ENCODE measurements around the gene BNIPL. TPM values are rescaled to one million over a fixed set of nuclear protein-coding genes. Genes with fewer than 3 reads are reported as not detected.

BNIPL gene
- total RNA-seq, 2 experiments from 2014 or later: 0.64 to 1.3 TPM

- Mint-ChIP-seq H3K9me3 (no peaks in the 10 kb centered on the region), H3K36me3 (peaks cover 6% of the 10 kb centered on the region), H3K4me3 (no peak overlapping the region), H3K4me1 (ENCODE audit: low read depth) (peaks cover 55% of the 10 kb centered on the region), H3K27me3 (no peaks in the 10 kb centered on the region), H3K27ac (no peak overlapping the region)
- intact Hi-C loops (cut with micrococcal nuclease): no loop called here
- CTCF ChIA-PET: interaction anchor here (1.1 kb wide), 1 partner anchor 49 kb away, joined by 3 read pairs; the partner anchor contains the start of gene CDC42SE1
- DNase-seq: no peak
- POLR2A ChIA-PET: no interaction called here
These were observed 26.1 kb upstream of the BNIPL start for GRCh38 chr1:151010346-151010726.

- DNase-seq: no peak
- ChIA-PET CTCF (interaction anchor here (0.8 to 1.0 kb wide), 4 partner anchors 9 to 17 kb away, joined by 3 to 4 read pairs (median 3); no protein-coding TSS in a partner anchor), POLR2A (interaction anchor here (0.8 kb wide), 1 partner anchor 145 kb away, joined by 3 read pairs; the partner anchor contains the start of gene TNFAIP8L2)
- intact Hi-C loops (cut with micrococcal nuclease): no loop called here
- H3K9me3 Mint-ChIP-seq: no peaks in the 10 kb centered on the region
- no peak overlapping the region for H3K4me3 Mint-ChIP-seq
- peaks cover 47% of the 10 kb centered on the region for H3K4me1 Mint-ChIP-seq (ENCODE audit: low read depth)
- H3K27me3 Mint-ChIP-seq: no peaks in the 10 kb centered on the region
- H3K27ac Mint-ChIP-seq: no peak overlapping the region
- peaks cover 6% of the 10 kb centered on the region for H3K36me3 Mint-ChIP-seq
These were observed 25.1 kb upstream of the BNIPL start for GRCh38 chr1:151011154-151011850.

GRCh38 chr1:151012684-151013471, 23.5 kb upstream of the BNIPL start:
- peaks cover 32% of the 10 kb centered on the region for H3K4me1 Mint-ChIP-seq (ENCODE audit: low read depth)
- H3K4me3 Mint-ChIP-seq: no peak overlapping the region
- peaks cover 9% of the 10 kb centered on the region for H3K36me3 Mint-ChIP-seq
- H3K27ac Mint-ChIP-seq: no peak overlapping the region
- H3K9me3 Mint-ChIP-seq: no peaks in the 10 kb centered on the region
- intact Hi-C loops (cut with micrococcal nuclease): no loop called here
- POLR2A ChIA-PET: no interaction called here
- CTCF ChIA-PET: interaction anchor here (1.0 to 2.3 kb wide), 2 partner anchors 11 to 15 kb away, joined by 3 to 7 read pairs; no protein-coding TSS in a partner anchor
- no peak for DNase-seq
- no peaks in the 10 kb centered on the region for H3K27me3 Mint-ChIP-seq

GRCh38 chr1:151013518-151013917, 22.9 kb upstream of the BNIPL start:
- Mint-ChIP-seq H3K4me3 (no peak overlapping the region), H3K4me1 (ENCODE audit: low read depth) (peaks cover 32% of the 10 kb centered on the region), H3K9me3 (no peaks in the 10 kb centered on the region), H3K27me3 (no peaks in the 10 kb centered on the region), H3K27ac (no peak overlapping the region), H3K36me3 (peaks cover 7% of the 10 kb centered on the region)
- intact Hi-C loops (cut with micrococcal nuclease): no loop called here
- no peak for DNase-seq
- POLR2A ChIA-PET: no interaction called here
- CTCF ChIA-PET: interaction anchor here (2.3 kb wide), 1 partner anchor 11 kb away, joined by 7 read pairs; no protein-coding TSS in a partner anchor

GRCh38 chr1:151024540-151025146, 11.7 kb upstream of the BNIPL start:
- Mint-ChIP-seq H3K27me3 (no peaks in the 10 kb centered on the region), H3K9me3 (no peaks in the 10 kb centered on the region), H3K27ac (peak overlapping the region; percentile 42), H3K4me1 (ENCODE audit: low read depth) (peaks cover 5% of the 10 kb centered on the region), H3K4me3 (no peak overlapping the region), H3K36me3 (peaks cover 10% of the 10 kb centered on the region)
- ChIA-PET CTCF (interaction anchor here (0.6 to 3.3 kb wide), 41 partner anchors 10 to 640 kb away, joined by 3 to 46 read pairs (median 4); partner anchors contain the start of genes BNIPL, C1orf56, GABPB2 and MLLT11), POLR2A (interaction anchor here (1.6 kb wide), 1 partner anchor 22 kb away, joined by 4 read pairs; no protein-coding TSS in a partner anchor)
- peak; percentile 88 for DNase-seq
- intact Hi-C loops (cut with micrococcal nuclease): loop anchor here (1.0 to 5.0 kb wide), 2 partner anchors 33 to 132 kb away; partner anchors contain the start of genes CDC42SE1 and TNFAIP8L2

GRCh38 chr1:151026460-151026859, 9.9 kb upstream of the BNIPL start:
- no peaks in the 10 kb centered on the region for H3K27me3 Mint-ChIP-seq
- peaks cover 13% of the 10 kb centered on the region for H3K36me3 Mint-ChIP-seq
- no peaks in the 10 kb centered on the region for H3K9me3 Mint-ChIP-seq
- H3K4me3 Mint-ChIP-seq: no peak overlapping the region
- POLR2A ChIA-PET: no interaction called here
- intact Hi-C loops (cut with micrococcal nuclease): no loop called here
- DNase-seq: no peak
- CTCF ChIA-PET: interaction anchor here (1.0 to 3.3 kb wide), 3 partner anchors 11 to 130 kb away, joined by 4 to 46 read pairs (median 14); partner anchors contain the start of genes BNIPL, GABPB2 and TNFAIP8L2
- H3K4me1 Mint-ChIP-seq (ENCODE audit: low read depth): peaks cover 5% of the 10 kb centered on the region
- no peak overlapping the region for H3K27ac Mint-ChIP-seq

- CTCF ChIA-PET: interaction anchor here (1.0 to 1.2 kb wide), 2 partner anchors 10 to 125 kb away, joined by 3 to 4 read pairs; partner anchors contain the start of gene TNFAIP8L2
These were observed 4.2 kb upstream of the BNIPL start for GRCh38 chr1:151032164-151032563.

GRCh38 chr1:151035167-151035566, 1.2 kb upstream of the BNIPL start:
- Mint-ChIP-seq H3K9me3 (no peaks in the 10 kb centered on the region), H3K36me3 (peaks cover 14% of the 10 kb centered on the region), H3K27ac (no peak overlapping the region), H3K4me3 (no peak overlapping the region), H3K4me1 (ENCODE audit: low read depth) (no peaks in the 10 kb centered on the region), H3K27me3 (no peaks in the 10 kb centered on the region)
- DNase-seq: no peak
- POLR2A ChIA-PET: interaction anchor here (1.1 kb wide), 1 partner anchor 8 kb away, joined by 3 read pairs; no protein-coding TSS in a partner anchor
- CTCF ChIA-PET: interaction anchor here (1.2 kb wide), 1 partner anchor 11 kb away, joined by 6 read pairs; no protein-coding TSS in a partner anchor
- intact Hi-C loops (cut with micrococcal nuclease): no loop called here

More at GRCh38 chr1:151032164-151032563, 4.2 kb upstream of the BNIPL start:
- no peak overlapping the region for H3K4me3 Mint-ChIP-seq
- no peaks in the 10 kb centered on the region for H3K27me3 Mint-ChIP-seq
- no peaks in the 10 kb centered on the region for H3K4me1 Mint-ChIP-seq (ENCODE audit: low read depth)
- no peaks in the 10 kb centered on the region for H3K9me3 Mint-ChIP-seq
- no peak overlapping the region for H3K27ac Mint-ChIP-seq
- intact Hi-C loops (cut with micrococcal nuclease): no loop called here
- peaks cover 23% of the 10 kb centered on the region for H3K36me3 Mint-ChIP-seq
- POLR2A ChIA-PET: no interaction called here
- no peak for DNase-seq

- Mint-ChIP-seq H3K36me3 (peaks cover 12% of the 10 kb centered on the region), H3K4me1 (ENCODE audit: low read depth) (no peaks in the 10 kb centered on the region), H3K4me3 (no peak overlapping the region), H3K27me3 (no peaks in the 10 kb centered on the region), H3K9me3 (no peaks in the 10 kb centered on the region), H3K27ac (no peak overlapping the region)
- intact Hi-C loops (cut with micrococcal nuclease): no loop called here
- POLR2A ChIA-PET: interaction anchor here (1.5 kb wide), 1 partner anchor 10 kb away, joined by 4 read pairs; no protein-coding TSS in a partner anchor
- DNase-seq: no peak
- CTCF ChIA-PET: interaction anchor here (1.3 to 1.6 kb wide), 3 partner anchors 9 to 13 kb away, joined by 3 to 6 read pairs (median 4); no protein-coding TSS in a partner anchor
These were observed 646 bp downstream of the BNIPL start for GRCh38 chr1:151037032-151037431.

- Mint-ChIP-seq H3K27ac (no peak overlapping the region), H3K9me3 (no peaks in the 10 kb centered on the region), H3K27me3 (no peaks in the 10 kb centered on the region), H3K4me1 (ENCODE audit: low read depth) (peaks cover 10% of the 10 kb centered on the region), H3K4me3 (no peak overlapping the region), H3K36me3 (peaks cover 4% of the 10 kb centered on the region)
- CTCF ChIA-PET: no interaction called here
- POLR2A ChIA-PET: no interaction called here
- intact Hi-C loops (cut with micrococcal nuclease): no loop called here
- no peak for DNase-seq
These were observed 3.1 kb downstream of the BNIPL start for GRCh38 chr1:151039521-151039920.

GRCh38 chr1:151043163-151043562, 6.8 kb downstream of the BNIPL start:
- Mint-ChIP-seq H3K4me1 (ENCODE audit: low read depth) (peaks cover 29% of the 10 kb centered on the region), H3K27me3 (no peaks in the 10 kb centered on the region), H3K9me3 (no peaks in the 10 kb centered on the region), H3K36me3 (no peaks in the 10 kb centered on the region), H3K4me3 (no peak overlapping the region), H3K27ac (no peak overlapping the region)
- ChIA-PET POLR2A (interaction anchor here (1.1 to 1.4 kb wide), 2 partner anchors 9 to 17 kb away, joined by 3 read pairs; partner anchors contain the start of gene MLLT11), CTCF (interaction anchor here (0.6 to 4.2 kb wide), 4 partner anchors 16 to 529 kb away, joined by 3 to 14 read pairs (median 4); partner anchors contain the start of gene CDC42SE1)
- intact Hi-C loops (cut with micrococcal nuclease): no loop called here
- peak; percentile 31 for DNase-seq
